Measurements from ENCODE around the gene RCE1. TPM values are rescaled to one million over a fixed set of nuclear protein-coding genes. Genes with fewer than 3 reads are reported as not detected.

Gene RCE1
- total and polyA plus RNA-seq, 2 donors (not counting 1 experiment from before 2014, with no cell fraction given): 7.0 to 14.4 TPM

DNA sequence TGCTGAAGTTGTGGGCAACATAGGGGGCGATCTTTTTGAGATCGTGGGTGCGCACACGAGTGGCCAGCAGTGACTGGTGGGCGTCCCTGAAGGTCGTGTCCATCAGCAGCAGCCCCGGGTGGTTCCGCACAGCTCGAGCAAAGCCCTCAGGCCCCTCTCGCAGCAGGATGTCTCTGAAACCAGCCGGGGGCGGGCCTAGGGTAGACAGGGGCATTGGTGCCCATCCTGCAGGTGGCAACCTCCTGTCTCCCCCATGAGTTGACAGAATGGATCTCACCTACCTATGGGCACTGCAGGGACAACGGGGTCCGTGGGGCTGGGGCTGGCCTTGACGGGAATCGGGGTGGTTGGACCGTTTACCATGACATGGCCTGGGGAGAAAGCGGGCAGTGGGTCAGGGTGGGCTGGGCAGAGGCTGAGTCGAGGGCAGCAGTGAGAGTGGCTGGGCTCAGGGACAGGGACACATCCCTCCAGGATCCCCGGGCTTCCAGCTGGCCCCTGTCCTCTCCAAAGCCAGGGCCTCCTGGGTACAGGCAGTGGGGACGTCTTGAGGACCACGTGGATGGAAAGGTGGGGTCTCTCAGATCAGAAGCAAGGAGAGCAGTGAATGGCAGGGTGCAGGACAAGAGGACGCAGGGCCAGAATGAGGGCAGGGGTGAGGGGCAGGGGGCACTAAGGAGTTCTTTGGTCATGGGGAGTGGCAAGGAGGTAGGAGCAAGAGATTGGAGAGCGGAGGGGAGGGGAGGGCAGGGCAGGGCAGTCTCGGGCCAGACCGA, 9.4 kb downstream of the RCE1 start:
- Histone ChIP-seq H3K4me1 (ENCODE audit: control insufficient read depth, extremely low read depth, insufficient read depth, low read length) (peaks cover 3% of the 10 kb centered on the region), H4K20me1 (ENCODE audit: control insufficient read depth, extremely low read depth, insufficient read depth, low read length) (no peaks in the 10 kb centered on the region), H3K9ac (ENCODE audit: insufficient read depth, low read length) (no peak overlapping the region), H3K4me3 (replicated peaks in 1 of 4; ENCODE audit: control extremely low read depth in 1 of 4, insufficient read depth in 1 of 4, low read depth in 3 of 4, low read length in 4 of 4) (no peak overlapping the region), H3K79me2 (ENCODE audit: control insufficient read depth, insufficient read depth, low read length) (peaks cover 4% of the 10 kb centered on the region), H3K36me3 (ENCODE audit: control insufficient read depth, insufficient read depth, low read length) (peaks cover 5% of the 10 kb centered on the region), H2AFZ (ENCODE audit: low read length) (no peak overlapping the region), H3K27ac (ENCODE audit: insufficient read depth, low read length) (no peak overlapping the region), H3K4me2 (ENCODE audit: extremely low read depth, insufficient read depth, low read length) (no peak overlapping the region), H3K27me3 (ENCODE audit: control insufficient read depth, insufficient read depth, low read length) (no peaks in the 10 kb centered on the region), H3K9me3 (ENCODE audit: control insufficient read depth, insufficient read depth, low read depth, low read length) (no peaks in the 10 kb centered on the region)
- no peak for DNase-seq (ENCODE audit: low read depth in 2 of 2)
- TF ChIP-seq CTCF (conservative IDR thresholded peaks at IDR 0.05 in 1 of 2, IDR thresholded peaks at IDR 0.05 in 1 of 2; ENCODE audit: low read depth in 1 of 2, low read length in 2 of 2) (no peak), EZH2 (IDR thresholded peaks at IDR 0.05; ENCODE audit: low read length, missing control alignments) (no peak)

DNA sequence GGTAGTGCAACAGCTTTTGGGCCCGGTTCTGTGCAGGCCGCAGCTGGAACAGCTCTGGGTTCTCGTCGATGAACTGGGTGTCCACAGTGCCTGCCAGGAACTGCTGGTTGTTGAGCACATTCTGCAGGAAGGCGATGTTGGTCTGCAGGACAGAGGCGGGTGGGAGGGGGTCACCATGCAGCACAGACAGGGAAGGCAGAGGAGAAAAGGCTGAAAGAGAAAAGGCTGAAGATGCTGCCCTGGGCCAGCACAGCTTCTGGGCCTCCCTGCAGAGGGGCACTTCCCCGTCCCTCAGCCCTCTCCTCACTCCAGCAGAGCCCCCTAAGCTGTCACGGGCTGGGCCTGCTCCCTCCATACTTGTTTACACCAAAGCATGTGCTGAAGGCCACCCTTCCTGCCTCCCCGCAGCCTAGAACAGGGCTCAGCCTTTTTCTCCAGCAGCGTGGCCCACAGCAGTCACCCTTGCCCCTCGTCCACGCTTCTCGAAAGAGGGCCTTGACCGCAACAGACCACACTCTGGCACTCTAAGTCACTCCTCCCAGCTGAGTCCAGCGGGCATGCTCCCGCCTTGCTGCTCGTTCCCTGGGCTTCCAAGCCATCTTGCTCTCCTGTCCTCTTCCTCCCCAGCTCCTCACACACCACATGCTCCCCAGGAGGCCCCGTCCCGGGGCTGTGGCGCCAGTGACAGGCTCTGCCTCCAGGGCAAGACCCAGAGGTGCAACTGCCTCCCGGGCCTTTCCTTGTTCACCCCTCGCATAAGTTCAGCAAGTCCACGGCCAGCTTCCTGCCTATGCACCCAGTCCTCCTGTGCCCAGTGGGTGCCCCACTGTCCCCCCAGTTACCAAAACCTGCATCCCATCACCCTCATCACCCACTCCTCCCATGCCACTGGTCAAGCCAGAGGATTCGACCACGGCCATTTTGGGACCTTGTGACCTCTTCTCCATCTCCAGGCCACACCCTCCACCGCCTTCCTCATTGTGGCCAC, 10.3 kb downstream of the RCE1 start:
- no peak overlapping the region for H3K27ac ChIP-seq (ENCODE audit: insufficient read depth, low read length)
- no peak overlapping the region for H3K9ac ChIP-seq (ENCODE audit: insufficient read depth, low read length)
- DNase-seq (ENCODE audit: low read depth in 2 of 2): no peak
- peaks cover 7% of the 10 kb centered on the region for H3K36me3 ChIP-seq (ENCODE audit: control insufficient read depth, insufficient read depth, low read length)
- peaks cover 3% of the 10 kb centered on the region for H3K4me1 ChIP-seq (ENCODE audit: control insufficient read depth, extremely low read depth, insufficient read depth, low read length)
- TF ChIP-seq EZH2 (IDR thresholded peaks at IDR 0.05; ENCODE audit: low read length, missing control alignments): no peak
- TF ChIP-seq CTCF (conservative IDR thresholded peaks at IDR 0.05 in 1 of 2, IDR thresholded peaks at IDR 0.05 in 1 of 2; ENCODE audit: low read depth in 1 of 2, low read length in 2 of 2): no peak
- no peaks in the 10 kb centered on the region for H4K20me1 ChIP-seq (ENCODE audit: control insufficient read depth, extremely low read depth, insufficient read depth, low read length)
- no peak overlapping the region for H3K4me3 ChIP-seq (replicated peaks in 1 of 4; ENCODE audit: control extremely low read depth in 1 of 4, insufficient read depth in 1 of 4, low read depth in 3 of 4, low read length in 4 of 4)
- H3K27me3 ChIP-seq (ENCODE audit: control insufficient read depth, insufficient read depth, low read length): no peaks in the 10 kb centered on the region
- H3K79me2 ChIP-seq (ENCODE audit: control insufficient read depth, insufficient read depth, low read length): peaks cover 6% of the 10 kb centered on the region
- H3K4me2 ChIP-seq (ENCODE audit: extremely low read depth, insufficient read depth, low read length): no peak overlapping the region
- no peaks in the 10 kb centered on the region for H3K9me3 ChIP-seq (ENCODE audit: control insufficient read depth, insufficient read depth, low read depth, low read length)
- no peak overlapping the region for H2AFZ ChIP-seq (ENCODE audit: low read length)

- Histone ChIP-seq H3K9me3 (ENCODE audit: control insufficient read depth, insufficient read depth, low read depth, low read length) (no peaks in the 10 kb centered on the region), H3K27me3 (ENCODE audit: control insufficient read depth, insufficient read depth, low read length) (no peaks in the 10 kb centered on the region), H3K4me2 (ENCODE audit: extremely low read depth, insufficient read depth, low read length) (no peak overlapping the region), H3K9ac (ENCODE audit: insufficient read depth, low read length) (no peak overlapping the region), H3K4me1 (ENCODE audit: control insufficient read depth, extremely low read depth, insufficient read depth, low read length) (peaks cover 3% of the 10 kb centered on the region), H3K4me3 (replicated peaks in 1 of 4; ENCODE audit: control extremely low read depth in 1 of 4, insufficient read depth in 1 of 4, low read depth in 3 of 4, low read length in 4 of 4) (no peak overlapping the region), H4K20me1 (ENCODE audit: control insufficient read depth, extremely low read depth, insufficient read depth, low read length) (no peaks in the 10 kb centered on the region), H3K36me3 (ENCODE audit: control insufficient read depth, insufficient read depth, low read length) (peaks cover 10% of the 10 kb centered on the region), H3K27ac (ENCODE audit: insufficient read depth, low read length) (no peak overlapping the region), H2AFZ (ENCODE audit: low read length) (no peak overlapping the region), H3K79me2 (ENCODE audit: control insufficient read depth, insufficient read depth, low read length) (peaks cover 6% of the 10 kb centered on the region)
- no peak for TF ChIP-seq EZH2 (IDR thresholded peaks at IDR 0.05; ENCODE audit: low read length, missing control alignments)
- TF ChIP-seq CTCF (conservative IDR thresholded peaks at IDR 0.05 in 1 of 2, IDR thresholded peaks at IDR 0.05 in 1 of 2; ENCODE audit: low read depth in 1 of 2, low read length in 2 of 2): no peak
- DNase-seq (ENCODE audit: low read depth in 2 of 2): no peak
These were observed 11.0 kb downstream of the RCE1 start for GRCh38 chr11:66854231-66854661.

Data from fibroblast of lung (primary cell).